GM19193 (cell line): Measurements from ENCODE around the gene NR4A2.
A peak's percentile ranks its signal among the peaks of the same experiment; 100 is the strongest.

Source experiments
- POLR2A ChIP-seq: IDR thresholded peaks from 4 replicates; pipeline ENCODE4 v1.6.1; 2011; ENCODE audit not compliant: insufficient read depth, insufficient read length; ENCODE audit errors: extremely low read depth

The NR4A2 gene

DNA sequence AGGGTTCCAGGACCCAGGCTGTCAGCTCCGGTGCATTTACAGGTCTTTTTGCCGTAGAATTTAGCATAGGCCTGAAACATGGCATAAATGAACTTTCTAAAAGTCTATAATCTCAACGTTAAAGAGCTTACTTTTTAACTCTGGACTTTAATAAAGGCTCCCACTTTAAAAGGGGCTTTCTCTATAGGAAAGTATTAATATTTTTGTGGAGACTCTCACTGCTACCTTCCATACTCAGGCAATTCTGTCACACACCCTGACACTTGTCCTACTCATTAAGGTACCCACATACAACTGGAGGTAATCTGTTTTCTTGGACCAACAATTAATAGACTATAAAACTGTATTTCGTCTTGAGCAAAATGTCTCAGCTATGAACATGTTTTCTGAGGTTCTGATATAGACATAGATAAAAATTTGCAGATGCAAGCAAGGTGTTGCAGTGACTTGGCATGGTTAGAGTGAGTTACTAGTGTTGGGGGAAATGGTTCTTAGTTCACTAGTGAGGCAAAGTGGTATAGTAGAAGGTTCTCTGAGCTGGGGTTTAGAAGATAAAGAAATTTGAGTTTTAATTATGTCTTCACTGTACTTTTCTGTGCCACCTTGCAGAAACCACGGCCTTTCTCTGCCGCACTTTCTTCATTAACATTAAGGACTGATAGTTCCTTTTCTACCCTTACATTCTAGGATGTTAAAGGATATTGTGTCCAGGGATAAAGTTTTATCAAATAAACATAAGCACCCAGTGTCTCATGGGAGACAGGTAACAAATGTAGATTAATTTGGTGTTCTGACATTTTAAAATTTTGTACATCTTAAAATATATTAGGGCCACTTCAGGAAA is 10.8 kb upstream of the NR4A2 start:
- no peak for TF ChIP-seq POLR2A

DNA sequence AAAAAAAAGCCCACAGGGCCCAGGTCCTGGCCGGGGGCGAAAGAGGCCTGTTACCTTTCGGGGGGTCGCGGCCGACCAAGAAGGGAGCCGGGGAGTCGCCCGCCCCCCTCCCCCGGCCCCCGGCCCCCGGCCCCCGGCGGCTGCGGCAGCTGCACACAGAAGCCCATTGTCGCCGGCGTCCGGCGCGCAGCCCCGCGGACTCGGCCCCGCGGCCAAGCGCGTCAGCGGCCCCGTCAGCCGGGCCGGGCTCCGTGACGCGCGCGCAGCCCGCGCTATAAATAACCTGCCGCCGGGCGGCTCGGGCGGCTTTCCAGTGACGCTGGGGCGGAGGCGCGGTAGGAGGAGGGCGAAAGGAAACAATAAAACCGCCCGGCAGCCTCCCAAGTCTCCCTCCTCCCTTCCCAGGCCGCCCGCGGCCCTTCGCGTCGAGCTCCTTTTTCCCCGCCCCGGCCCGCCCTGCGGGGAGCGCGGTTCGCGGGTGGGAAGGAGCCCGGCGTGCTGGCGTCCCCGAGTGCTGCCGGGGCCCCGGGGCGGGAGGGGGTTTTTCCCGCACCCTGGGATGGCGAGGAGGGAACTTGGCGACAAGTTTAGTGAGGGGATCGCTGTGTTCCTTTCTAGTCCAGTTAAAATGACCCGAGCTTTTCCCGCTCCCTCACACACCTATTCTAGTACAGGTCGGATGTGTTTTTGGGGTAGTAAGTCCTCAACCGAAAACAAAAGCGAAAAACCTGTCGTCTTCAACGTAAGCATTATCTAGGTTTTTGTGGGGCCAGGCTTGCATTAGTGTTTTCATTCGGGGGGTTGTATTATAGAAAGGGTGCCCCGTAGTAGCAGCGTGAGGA is 10.0 kb upstream of the NR4A2 start:
- peak; percentile 83 for TF ChIP-seq POLR2A

DNA sequence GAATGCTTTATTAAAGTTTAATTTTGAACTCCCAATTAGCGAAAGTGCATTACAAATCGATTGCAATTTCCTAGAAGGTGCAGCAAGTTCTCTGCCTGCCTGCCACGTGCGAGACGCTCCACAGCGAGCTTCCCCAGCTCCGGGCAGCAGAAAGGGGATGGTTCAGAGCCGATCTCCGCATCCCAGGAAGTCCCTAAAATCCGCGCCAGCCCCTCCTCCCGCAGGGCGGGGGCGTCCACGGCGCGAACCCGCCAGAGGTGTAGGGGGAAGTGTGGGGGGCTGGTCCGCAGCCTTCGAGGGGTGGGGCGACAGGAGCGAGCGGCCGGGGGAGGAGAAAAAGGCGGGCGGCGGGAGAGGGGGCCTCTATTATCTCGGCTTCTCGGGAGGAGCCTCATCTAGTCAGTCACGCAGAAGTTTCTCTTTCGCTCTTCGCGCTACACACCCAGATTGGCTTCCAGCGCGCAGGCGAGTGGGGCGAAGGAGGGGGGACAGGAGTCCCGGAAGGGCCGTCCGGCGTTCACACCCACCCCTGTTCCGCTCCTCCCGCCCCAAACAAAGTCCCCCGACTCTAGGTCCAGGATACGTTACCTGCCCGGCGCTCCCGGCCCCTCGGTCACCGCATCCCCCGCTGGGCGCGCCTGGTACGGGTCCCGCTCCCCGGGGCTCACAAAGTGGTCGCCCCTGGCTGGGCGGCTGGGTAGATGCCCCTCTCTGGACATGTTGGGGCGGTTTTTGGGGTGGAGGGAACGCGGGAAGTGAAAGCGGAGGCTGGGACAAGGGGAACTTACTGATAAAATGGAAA is 9.1 kb upstream of the NR4A2 start:
- TF ChIP-seq POLR2A = peak; percentile 60

- no peak for TF ChIP-seq POLR2A
These were observed 8.4 kb upstream of the NR4A2 start for GRCh38 chr2:156340804-156341451.

GRCh38 chr2:156340377-156340776 is 7.9 kb upstream of the NR4A2 start:
- no peak for TF ChIP-seq POLR2A

DNA sequence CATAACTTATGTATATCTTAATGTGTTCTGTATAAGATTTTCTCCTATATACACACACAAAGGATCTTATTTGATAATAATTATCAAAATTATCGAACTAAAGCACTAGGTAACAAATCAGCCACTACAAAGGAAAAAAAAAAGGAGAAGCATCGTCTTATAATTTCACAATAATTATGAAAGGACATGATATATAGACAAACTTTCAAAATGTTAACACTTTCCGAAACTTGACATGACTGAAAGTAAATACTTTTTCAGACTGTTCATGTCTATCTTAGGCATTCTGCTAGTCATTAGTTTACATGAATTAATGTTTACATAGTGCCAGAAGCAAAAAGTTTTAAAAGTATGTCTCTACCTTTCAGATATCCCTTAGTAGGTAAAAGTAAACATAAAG is 7.3 kb upstream of the NR4A2 start:
- TF ChIP-seq POLR2A = no peak

- TF ChIP-seq POLR2A = no peak
These were observed 6.8 kb upstream of the NR4A2 start for GRCh38 chr2:156339110-156339847.

DNA sequence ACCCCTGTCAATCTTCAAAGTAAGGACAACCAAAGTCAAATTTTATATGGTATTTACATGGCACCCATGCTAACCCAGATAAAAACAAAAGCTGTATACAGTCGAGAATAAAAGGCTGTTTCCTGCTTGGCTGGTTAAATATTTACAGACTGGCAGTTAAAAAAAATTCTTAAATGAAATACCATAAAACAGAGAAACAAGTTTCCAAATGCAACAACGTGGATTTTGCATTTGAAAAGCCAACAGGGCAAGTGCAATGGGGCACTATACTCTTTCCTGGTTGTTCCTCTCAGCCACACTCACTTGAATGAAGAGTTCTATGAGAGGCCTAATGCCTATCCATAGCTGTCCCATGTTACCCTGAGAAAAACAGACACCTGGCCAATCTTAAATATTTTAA is 6.1 kb upstream of the NR4A2 start:
- no peak for TF ChIP-seq POLR2A

GRCh38 chr2:156334496-156335478 is 2.3 kb upstream of the NR4A2 start:
- TF ChIP-seq POLR2A = peak; percentile 38

- peak; percentile 36 for TF ChIP-seq POLR2A
These were observed 1.5 kb upstream of the NR4A2 start for GRCh38 chr2:156333951-156334495.

DNA sequence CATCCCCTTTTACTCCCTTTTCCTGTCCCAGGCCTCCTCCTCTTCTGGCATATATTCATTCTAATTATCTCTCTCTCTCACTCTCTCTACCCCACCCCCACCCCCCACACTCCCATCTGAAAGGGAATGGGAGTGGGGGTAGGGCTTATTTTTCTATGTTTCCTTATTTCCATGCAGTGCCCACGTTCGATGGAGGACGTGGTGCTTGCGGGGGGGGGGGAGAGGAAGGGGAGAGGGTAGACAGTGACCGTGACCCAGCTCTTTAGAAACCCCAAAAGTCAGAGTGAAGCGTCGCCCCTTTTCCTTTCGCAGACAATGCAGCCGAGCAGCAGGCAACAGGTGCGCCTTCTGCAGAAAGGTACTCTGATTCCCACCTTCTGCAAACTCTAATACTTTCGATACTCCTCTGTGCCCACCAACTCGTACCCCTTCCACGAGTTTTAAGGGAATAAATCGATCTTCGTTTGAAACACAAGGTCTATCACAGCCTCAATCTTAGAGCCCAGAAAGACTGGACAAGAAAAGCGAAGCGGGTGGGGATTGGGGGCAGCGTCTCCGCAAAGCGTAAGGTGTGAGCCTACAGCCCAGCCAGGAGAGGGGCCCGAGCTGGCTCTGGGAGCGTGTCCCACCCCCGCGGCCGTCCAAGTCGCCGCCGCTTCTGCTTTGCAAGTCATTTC is 891 bp upstream of the NR4A2 start:
- no peak for TF ChIP-seq POLR2A

DNA sequence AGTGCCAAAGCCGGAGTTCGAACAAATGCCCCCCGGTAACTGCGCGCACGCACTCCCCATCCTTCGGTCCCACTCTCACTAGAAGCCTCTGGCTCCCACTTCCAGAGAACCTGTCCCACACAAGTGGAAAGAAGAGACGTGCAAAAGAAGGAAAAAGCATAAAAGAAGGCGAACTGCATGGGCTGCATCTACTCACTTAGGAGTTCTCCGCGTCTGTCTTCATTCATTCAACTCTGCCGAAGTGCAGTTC is 312 bp downstream of the NR4A2 start:
- TF ChIP-seq POLR2A = no peak
